Activated CD8-positive, alpha-beta memory T cell treated with anti-CD3 and anti-CD28 coated beads, Interleukin-2, amount 50 U/mL, for 4 hours (primary cell): ENCODE data around the gene HNRNPR.
"Not testable (repeated sequence)": the region's sequence is repeated elsewhere in the genome, so short reads cannot be mapped to it uniquely, and the experiment has no call there.

Experiments
- DNase-seq: peaks from one replicate; pipeline ENCODE4 v3.0.0-alpha.2; 2020

The HNRNPR gene

DNA sequence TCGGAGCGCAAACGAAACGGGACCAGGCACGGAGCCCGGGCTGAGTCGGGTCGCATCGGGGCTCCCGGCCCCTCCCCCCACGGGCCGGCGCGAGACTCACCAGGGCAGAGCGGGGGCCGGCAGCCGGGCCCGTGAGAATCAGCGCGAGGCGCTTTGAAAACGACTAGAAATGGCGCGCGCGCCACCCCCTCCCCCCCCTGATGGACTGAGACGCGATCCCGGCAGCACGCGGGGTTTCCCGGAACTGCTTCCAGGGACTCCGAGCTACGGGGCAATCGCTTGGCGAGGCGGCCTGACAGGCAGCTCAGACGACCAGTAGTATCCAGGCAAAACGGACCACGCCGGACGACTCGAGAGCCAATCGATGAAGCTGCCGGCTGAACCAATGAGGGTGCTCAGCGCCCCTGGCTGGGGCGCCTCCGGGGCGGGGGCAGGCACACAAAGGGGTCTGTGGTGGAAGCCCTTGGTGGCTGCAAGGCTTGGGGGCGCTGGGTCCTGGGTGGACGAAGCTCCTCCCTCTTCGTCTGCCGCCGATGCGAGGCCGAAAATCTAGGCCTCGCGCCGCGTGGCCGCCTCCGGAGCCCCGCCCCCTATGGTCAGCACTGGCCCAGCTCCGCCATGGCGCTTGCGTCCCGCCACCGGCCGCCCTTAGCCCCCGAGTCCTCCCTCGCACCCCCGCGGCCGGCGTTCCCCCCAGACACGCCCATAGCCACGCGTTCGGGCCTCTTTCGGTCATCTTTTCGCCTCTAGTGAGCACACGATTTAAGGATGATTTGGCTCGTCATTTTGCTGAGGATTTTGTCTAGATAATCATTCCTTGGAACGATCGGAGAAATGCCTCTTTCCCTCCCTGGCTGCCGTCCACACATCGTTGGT, at the start of gene HNRNPR:
Gene HNRNPR (minus strand): TSS at position 174 of the 876 bp plus-strand sequence. CDS start 3,276 bp downstream, outside the sequence.
- peak; percentile 99 for DNase-seq

DNA sequence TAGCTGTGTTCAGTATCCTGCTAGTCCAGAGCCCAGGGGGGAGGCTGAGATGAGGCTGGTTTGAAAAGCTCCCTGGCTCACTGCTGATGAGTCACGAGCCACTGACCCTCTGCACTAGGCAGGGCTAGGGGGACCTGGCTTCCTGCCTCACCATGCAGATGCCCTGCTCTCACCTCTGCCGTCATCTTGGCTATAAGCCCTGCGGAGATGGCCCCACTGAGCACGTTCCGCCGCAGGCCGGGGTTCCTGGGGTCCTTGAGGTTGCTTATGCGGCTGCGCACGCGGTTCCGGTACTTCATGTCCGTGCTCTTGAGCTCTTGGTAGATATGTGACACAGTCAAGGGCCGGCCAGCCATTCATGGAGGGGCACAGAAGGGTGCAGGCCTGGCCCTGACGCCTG, 49.6 kb upstream of the HNRNPR start:
- DNase-seq, result no peak

DNA sequence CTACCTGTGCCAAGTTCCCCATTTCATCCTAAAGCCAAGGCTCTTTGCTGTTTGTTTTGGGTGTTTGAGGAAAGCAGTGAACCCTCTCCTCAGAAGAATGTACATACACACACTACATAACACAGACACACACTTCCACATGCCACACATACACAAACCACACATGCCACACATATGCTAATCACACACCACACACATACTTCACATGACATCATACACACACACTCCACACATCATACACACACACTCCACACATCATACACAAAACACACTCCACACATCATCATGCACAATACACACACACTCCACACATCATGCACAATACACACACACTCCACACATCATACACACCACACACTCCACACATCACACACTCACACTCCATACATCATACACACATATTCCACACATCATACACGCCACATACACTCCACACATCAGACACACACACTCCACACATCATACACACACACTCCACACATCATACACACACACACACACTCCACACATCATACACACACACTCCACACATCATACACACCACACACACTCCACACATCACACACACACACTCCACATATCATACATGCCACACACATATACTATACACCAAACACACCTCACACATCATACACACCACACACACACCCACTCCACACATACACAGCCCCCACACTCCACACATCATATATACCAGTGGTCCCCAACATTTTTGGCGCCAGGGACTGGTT, 48.2 kb upstream of the HNRNPR start:
- no peak for DNase-seq

DNA sequence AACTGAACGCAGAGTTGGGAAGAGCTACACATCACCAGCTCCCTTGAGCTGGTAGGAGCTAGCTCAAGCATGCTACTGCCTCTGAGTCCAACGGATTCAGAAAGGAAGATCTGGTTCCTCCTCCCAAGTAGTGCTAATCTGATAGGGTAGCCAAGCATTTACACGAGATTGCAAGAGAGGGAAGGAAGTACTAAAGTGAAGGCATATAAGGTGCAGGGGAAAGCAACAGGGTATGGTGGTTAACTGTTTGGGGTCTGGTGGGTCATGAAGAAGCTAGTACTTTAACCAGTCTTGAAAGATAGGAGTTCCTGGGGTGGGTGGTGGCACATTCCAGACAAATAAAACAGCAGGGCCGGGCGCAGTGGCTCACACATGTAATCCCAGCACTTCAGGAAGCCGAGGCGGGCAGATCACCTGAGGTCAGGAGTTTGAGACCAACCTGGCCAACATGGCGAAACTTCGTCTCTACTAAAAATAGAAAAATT, 45.8 kb upstream of the HNRNPR start:
- DNase-seq, result no peak

DNA sequence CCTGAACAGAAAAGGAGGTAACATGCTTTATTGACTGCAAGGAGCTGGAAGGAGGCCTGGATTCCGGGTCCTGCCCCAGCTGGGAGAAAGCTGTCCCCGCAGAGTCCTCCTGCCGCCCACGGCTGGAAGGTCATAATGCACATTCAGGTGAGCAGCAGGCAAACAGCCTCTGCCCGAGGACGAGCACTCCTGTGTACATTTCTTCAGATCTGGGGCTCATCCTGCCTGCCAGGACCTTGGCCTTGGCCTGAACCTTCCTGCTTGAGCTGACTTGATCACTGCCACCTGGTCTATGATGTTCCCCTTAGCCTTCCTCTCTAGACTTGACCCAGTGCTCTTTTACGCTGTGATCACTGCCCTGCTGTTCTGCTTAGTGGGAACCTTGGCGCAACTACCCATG, 43.4 kb upstream of the HNRNPR start:
- DNase-seq, result no peak

DNA sequence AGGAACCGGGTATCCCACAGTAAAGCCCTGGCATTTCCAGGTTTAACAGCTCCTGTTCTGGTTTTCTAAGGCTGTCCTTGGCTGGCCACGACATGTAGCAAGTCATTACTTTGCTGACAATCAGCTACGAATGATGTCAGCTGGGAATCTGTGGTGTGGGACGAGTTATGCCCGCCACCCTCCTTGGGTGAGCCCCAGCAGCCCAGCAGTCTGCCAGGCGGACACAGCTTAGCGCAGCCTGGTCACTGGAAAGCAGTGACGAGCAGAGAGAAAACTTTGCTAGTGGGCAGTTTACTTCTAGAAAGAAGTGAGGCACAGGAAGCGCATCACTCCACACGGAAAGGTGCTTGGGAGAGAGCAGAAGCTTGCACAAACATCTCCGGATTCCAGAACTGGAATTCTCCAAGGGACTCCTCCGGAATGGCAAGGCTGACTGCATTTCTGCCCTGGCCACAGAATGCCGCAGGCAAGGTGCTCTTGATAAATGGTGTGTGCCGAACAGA, 41.1 kb upstream of the HNRNPR start:
- DNase-seq, result no peak

DNA sequence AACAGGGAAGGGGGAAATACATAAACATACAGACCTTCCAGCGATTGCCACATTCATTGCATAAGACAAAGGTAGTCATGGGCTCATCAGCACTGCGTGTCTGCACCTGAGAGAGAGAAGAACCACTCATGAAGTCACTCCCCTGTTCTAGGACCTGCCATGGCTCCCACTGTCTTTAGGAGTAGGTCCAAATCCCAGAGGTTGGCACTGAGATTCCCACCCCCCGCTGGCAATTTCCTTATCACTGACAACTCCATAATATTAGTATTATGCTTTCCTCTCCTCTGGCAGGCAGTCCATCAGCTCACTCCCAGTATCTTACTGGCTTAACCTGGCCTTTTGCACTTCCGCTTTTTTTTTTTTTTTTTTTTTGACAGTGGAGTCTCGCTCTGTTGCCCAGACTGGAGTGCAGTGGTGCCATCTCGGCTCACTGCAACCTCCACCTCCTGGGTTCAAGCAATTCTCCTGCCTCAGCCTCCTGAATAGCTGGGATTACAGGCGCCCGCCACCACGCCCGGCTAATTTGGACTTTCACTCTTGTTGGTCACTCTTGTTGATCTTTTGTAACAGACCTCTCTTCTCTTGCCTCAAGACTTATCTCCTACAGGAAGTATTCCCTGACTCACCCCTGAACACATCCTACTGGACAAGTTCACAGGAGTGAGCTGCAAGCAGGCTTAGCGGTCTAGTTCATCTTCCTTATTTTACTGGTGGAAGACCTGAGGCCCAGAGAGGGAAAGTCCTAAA, 40.4 kb upstream of the HNRNPR start:
- DNase-seq, result no peak

DNA sequence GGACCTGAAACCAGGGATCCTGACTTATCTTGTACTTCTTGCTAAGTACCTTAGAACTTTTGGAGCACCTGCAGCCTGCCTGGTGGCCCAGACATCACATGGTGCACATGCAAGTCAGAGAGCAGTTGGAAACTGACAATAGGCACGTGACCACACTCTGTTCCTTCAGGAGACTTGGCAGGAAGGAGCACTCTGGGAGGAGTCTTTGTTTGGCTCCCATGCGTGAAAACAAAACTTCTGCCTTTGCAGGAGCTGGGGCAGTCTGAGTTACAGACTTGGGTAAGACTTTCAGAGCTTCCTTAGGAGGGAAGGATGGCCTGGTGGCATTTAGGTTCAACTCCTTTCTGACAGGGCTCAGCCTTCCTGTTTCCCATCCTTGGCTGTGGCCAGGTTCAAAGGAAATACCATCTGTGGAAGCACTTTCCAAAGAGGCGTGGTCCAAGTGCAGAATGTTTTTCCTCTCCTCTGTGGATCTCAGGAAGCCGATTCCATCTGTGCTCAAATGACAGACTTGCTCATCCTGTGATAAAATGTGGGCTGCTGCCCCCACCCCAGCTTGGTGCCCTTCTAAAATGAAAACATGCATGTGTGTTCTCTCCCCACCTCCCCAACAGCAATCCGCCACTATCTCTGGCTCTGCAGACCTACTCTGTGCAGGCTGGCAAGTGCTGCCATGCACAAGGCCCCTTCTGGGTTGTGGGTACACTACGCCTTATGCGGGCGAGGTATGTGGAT, 39.7 kb upstream of the HNRNPR start:
- no peak for DNase-seq

DNA sequence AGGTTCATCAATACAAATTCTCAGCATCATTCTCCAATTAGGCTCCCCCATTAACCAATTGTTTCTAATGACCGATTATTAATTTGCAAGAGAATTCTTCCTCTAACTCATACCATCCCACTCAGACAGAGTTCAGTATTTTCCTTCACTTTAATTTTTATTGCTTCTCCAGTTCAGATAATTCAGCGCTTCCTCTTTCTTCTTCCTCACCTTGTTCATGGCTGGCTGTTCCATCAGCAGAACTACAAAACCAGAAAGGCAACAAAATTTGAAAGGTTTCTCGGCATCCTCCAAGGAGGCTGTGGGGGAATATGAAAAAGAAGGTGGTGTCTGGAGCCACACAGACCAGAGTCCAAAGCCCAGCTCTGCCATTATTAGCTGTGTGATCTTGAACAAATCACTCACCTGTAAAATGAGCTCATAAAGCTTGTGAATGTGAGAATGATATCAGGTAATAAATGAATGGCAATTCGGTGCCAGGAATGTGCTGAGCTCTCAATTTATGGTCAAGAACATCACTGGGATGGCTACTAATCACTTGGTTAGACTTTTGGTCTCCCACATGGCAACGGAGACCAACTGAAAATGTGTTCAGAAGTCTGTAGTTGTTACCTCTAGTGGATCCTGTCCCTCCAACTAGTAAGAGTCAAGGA, 37.3 kb upstream of the HNRNPR start:
- DNase-seq, result no peak

DNA sequence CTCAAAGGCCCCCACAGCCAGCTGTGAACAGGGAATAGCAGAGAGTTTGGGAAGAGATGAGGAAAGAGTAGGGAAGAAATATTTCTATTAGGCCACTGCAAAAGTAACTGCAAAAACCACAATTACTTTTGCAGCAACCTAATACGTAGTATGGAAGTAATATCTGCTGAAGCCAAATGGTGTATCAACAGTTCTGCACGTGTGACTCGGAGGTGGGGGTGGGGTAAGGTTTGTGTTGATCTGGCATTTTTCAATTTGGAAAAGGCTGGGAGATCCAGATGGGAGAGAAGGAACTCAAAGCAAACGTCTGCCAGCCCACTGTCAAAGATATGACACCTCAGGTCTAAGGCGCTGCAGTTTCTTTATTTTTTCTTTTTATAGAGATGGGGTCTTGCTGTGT, 36.6 kb upstream of the HNRNPR start:
- DNase-seq, result no peak

DNA sequence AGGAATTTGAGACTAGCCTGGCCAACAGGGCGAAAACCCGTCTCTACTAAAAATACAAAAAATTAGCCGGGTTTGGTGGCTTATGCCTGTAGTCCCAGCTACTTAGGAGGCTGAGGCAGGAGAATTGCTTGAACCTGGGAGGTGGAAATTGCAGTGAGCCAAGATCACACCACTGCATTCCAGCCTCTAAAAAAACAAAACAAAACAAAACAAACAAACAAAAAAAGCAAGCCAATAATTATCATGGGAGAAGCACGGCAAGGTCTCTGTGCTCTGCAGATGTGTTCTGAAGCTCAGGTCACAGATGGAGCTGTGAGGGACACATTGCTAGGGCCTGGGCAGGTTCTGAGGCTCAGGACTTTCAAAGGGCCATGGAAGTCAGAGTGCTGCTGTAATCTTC, 36.2 kb upstream of the HNRNPR start:
- DNase-seq, result not testable (repeated sequence)

DNA sequence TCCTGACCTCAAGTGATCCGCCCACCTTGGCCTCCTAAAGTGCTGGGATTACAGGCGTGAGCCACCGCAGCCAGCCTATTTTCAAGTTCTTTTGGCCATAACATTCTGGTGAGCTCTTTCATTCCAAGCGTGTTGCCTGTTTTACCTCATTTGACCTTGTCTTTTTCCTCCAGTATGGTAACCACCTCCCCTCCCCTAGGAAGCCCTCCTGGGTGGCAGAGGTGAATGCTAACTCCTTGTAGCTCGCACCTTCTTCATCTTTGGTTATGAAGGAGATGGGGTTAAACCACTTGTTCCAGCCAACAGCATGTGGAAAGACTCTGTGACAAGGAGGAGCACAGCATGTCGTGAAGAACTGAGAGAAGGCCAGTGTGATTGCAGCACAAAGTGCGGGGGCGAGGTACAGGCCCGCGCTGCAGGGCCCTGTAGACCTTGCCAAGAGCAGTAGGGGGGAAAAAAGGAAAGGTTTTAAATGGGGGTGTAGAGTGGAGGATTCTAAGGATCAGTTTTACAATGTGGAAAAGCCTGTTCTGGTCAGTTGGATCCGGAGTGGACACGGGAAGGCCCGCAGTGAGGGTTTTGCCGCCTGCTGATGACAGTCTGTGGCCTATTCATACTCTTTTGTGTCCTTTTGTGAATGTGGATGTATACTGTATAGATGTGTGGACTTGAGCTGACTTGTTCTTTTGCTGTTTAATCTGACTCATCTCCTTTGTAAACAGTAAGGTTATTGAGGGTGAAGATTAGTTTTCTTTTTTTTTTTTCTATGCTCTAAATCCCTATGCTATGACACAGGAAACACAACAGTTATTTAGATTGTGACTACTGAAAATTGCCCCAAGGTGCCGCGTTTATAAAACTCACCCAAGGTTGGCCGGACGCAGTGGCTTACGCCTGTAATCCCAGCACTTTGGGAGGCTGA, 33.1 kb upstream of the HNRNPR start:
- DNase-seq, result no peak

DNA sequence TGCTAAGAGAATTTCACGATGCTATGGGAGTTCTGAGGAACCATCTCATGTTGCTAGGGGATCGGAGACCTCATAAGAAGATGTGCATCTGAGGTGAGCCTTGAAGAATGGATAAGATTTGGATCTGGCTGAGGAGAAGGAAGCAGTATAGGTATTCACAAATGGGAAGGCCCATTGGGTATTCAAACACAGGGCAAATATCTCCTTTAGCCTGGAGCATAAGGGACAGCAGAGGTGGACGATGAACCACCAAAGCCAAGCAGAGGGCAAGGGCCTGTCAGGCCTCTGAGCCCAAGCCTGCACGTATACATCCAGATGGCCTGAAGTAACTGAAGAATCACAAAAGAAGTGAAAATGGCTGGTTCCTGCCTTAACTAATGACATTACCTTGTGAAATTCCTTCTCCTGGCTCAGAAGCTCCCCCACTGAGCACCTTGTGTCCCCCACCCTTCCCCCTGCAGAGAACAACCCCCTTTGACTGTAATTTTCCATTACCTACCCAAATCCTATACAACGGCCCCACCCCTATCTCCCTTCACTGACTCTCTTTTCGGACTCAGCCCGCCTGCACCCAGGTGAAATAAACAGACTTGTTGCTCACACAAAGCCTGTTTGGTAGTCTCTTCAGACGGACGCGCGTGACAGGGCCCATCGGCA, 30.1 kb upstream of the HNRNPR start:
- DNase-seq, result not testable (repeated sequence)

DNA sequence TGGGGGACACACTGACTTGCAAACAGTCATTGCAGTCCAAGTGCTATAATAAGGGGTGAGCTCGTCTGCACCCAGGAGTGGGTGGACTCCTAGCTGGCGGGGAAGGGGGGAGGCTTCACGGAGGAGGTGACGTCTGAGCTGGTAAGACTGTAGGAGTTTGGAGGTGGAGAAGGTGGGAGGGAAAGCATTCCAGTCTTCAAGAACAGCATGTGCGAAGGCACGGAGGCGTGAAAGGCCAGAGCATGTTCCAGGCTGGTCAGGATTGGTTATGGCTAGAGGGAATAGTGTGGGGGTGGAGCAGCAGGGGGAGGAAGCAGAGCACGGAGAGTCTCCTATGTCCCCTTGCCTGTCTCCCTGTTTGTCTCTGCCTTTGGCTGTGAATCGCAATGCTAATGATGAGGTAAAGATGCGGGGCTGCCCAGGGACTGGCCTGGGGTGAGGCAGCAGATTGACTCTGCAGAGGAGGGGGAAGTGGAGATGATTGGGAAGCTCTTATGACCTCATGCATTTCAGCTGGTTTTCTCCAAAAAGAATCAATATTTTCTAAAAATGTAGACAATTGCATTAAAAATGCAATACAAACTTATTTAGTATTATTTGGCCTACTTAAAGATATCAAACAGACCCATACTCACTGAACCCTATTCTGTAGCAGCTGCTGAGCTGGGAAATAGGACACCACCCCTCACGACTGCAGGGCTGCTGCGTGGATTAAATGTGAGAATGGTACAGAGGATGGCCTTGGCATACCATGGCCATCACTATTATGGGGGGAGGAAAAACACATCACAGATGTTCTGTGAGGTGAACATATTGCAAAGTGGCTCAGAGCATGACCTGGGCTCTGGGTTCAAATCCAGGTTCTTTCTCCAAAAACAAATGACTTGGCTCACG, 28.1 kb upstream of the HNRNPR start:
- no peak for DNase-seq

DNA sequence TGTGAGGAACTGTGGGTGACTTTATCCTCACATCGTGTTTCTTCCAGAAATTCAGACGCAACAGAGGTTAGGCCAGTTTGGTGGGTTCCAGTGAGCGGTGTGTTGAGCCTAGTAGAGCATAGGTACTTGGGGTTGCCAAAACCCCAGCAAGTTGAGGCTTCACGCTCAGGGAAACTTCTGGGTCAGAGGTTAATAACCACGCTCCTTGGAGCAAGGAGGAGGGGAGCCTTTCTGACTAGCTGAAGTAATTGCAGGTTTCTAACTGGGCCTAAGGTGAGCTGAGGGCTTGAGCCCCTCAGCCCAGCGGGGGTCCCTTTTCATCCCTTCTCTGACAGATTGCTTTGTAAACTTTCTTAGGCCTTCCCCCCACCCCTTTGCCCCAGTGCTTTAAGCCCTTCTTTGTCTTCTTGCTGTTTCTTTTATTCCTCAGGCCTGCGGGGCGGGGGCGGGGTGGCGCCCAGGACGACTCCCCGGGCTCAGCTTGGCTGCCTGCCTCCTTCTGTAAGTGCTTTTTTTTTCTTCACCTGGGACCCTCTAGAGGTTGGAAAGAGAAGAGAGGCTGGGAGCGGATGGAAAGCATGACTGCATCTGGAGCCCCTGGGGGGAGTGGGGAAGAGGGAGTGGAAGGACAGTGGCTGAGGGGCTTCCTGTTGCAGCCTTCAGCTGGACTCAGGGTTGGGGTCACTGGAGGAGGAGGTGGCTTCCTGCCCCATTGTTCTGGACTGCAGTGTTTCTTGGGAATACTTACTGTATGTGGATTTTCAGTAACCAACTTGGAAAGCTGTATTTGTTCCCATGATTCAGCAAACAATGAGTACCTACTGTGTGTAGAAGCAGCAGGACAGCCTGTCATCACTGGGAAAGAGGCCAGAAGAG, 26.9 kb upstream of the HNRNPR start:
- no peak for DNase-seq

DNA sequence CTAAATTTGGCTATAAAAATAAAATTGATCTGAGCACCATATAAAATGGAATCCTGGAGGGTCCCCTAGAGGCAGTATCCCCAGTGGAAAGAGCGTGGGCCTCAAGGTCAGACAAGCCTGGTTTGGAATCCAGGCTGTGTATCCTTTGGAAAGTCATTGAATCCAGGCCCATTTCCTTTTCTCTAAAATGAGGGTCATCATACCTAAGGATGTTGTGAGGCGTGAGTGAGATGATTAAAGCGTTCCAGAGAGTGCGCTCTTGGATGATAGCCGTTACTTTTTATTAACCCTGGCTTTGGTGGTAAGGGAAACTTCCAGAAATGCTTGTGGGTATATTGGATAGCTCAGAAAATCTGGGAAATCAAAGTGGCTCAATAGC, 26.2 kb upstream of the HNRNPR start:
- DNase-seq, result no peak

DNA sequence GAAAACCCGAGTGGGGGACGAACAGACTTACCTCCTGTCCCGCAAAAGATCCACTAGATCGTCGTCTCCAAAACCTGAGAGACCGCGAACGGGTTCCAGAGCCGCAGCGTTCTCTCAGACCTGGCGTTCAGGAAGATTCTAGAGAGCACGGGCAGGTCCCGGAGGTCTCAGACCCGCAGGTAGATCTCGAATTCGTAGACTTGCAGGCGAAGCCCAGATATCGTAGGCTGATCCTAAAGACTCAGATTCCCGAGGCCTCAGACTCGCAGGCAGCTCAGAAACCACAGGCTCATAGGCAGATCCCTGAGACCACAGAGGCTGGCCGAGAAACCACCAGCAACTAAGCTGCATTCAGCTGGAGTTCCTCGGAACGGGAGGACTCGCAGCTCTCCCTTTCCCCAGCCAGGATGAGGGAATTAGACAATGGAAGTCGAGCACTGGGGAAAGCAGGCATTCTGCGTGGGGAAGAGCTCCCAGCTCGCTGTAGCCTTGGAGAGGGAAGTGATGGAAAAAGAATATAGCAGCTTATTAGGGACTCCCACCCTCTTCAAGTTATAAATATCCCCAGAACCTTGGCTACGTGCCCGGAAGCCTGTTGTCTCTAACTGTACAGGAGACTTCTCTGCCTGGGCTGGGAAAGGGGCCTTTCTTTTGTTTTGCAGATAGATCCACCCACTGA, 25.4 kb upstream of the HNRNPR start, which contains the start of gene ZNF436:
Gene ZNF436 (minus strand): TSS at position 502 of the 679 bp plus-strand sequence. CDS start 1,831 bp downstream, outside the sequence.
- DNase-seq, result peak; percentile 25
